Measurements from ENCODE around the gene ONECUT1.
"Not testable (repeated sequence)": the region's sequence is repeated elsewhere in the genome, so short reads cannot be mapped to it uniquely, and the experiment has no call there.

Gene ONECUT1

GRCh38 chr15:52790169-52790708, at the start of gene ONECUT1:
ONECUT1 (minus strand) TSS chr15:52790336; CDS start chr15:52789884, 452 bp downstream.
- no peak for DNase-seq (ENCODE audit: low read depth)

DNA sequence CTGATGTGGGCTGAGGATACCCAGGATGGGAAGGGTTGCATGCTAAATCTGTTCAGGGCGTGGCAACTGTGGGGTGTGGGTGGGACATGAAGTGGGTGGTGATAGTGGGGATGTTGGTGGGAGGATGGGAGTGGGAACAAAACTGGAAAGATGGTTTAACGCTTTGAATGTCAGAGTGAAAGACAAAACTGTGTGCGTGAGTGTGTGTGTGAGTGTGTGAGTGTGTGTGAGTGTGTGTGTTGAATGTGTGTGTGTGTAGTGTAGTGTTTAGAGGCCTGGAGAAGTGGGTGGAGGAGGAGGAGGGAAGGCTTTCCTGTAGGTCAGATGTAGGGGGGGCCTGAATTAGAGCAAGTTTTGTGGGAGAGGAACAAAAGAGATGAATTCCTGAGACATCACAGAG, 44.2 kb upstream of the ONECUT1 start:
- no peak for DNase-seq (ENCODE audit: low read depth)

DNA sequence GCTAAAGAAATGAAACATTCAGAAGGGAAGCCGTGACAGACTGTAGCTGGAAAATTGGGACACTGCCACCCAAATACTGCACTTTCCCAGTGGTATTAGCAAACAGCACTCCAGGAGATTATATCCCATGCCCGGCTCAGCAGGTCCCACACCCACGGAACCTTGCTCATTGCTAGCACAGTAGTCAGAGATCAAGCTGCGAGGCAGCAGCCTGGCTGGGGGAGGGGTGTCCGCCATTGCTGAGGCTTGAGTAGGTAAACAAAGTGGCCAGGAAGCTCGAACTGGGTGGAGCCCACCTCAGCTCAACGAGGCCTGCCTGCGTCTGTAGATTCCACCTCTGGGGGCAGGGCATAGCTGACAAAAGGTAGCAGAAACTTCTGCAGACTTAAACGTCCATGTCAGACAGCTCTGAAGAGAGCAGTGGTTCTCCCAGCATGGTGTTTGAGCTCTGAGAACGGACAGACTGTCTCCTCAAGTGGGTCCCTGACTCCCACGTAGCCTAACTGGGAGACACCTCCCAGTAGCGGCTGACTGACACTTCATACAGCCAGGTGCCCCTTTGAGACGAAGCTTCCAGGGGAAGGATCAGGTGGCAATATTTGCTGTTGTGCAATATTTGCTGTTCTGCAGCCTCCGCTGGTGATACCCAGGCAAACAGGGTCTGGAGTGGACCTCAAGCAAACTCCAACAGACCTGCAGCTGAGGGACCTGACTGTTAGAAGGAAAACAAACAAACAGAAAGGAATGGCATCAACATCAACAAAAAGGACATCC, 34.2 kb upstream of the ONECUT1 start:
- not testable (repeated sequence) for DNase-seq (ENCODE audit: low read depth)

DNA sequence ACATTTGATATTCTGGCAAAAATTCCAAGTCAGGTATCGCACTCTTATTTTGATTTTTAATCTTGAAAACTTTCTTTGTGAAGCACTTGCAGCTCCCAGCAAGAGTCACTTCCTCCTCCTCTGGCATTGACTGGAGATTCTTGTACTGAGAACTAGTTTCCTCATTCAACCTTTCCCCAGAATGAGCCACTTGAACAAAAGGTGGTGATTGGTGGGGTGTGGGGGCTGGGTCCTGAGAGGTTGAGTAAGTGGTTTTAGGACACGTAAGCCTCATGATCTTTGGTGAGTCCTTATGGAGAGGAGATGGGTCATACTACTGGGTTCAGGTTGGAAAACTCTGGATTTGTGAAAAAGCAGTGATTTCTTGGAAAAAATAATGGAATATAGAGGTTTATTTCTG, 32.3 kb upstream of the ONECUT1 start:
- no peak for DNase-seq (ENCODE audit: low read depth)

GRCh38 chr15:52819253-52819652, 29.1 kb upstream of the ONECUT1 start:
- no peak for DNase-seq (ENCODE audit: low read depth)

DNA sequence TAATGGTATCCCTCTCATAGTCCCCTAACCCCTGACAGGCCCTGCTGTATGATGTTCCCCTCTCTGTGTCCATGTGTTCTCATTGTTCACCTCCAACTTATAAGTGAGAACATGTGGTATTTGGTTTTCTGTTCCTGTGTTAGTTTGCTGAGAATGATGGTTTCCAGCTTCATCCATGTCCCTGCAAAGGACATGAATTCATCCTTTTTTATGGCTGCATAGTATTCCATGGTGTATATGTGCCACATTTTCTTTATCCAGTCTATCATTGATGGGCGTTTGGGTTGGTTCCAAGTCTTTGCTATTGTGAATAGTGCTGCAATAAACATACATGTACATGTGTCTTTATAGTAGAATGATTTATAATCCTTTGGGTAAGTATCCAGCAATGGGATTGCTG, 25.8 kb upstream of the ONECUT1 start:
- not testable (repeated sequence) for DNase-seq (ENCODE audit: low read depth)

- DNase-seq (ENCODE audit: low read depth), result no peak
Observed at GRCh38 chr15:52808996-52809395, 18.9 kb upstream of the ONECUT1 start.

DNA sequence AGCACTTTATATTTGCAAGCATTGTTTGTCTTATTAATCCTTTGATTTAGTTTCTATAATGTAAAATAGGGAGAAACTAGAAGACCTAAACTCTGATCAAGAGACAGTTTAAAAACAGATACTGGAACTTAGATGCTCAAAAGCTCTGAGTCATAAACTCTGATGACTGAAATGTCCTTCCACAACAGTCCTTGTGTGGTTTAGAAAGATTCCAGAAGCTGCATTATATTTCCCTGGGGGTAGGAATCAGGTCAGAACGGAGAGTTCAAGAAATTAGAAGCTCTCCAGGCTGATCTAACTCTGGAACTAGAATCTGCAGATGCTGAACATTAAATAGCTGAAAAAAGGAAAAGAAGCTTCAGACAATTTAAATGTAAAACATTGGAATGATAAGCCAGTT, 18.3 kb upstream of the ONECUT1 start:
- no peak for DNase-seq (ENCODE audit: low read depth)

GRCh38 chr15:52806284-52806655, 16.1 kb upstream of the ONECUT1 start:
- no peak for DNase-seq (ENCODE audit: low read depth)

DNA sequence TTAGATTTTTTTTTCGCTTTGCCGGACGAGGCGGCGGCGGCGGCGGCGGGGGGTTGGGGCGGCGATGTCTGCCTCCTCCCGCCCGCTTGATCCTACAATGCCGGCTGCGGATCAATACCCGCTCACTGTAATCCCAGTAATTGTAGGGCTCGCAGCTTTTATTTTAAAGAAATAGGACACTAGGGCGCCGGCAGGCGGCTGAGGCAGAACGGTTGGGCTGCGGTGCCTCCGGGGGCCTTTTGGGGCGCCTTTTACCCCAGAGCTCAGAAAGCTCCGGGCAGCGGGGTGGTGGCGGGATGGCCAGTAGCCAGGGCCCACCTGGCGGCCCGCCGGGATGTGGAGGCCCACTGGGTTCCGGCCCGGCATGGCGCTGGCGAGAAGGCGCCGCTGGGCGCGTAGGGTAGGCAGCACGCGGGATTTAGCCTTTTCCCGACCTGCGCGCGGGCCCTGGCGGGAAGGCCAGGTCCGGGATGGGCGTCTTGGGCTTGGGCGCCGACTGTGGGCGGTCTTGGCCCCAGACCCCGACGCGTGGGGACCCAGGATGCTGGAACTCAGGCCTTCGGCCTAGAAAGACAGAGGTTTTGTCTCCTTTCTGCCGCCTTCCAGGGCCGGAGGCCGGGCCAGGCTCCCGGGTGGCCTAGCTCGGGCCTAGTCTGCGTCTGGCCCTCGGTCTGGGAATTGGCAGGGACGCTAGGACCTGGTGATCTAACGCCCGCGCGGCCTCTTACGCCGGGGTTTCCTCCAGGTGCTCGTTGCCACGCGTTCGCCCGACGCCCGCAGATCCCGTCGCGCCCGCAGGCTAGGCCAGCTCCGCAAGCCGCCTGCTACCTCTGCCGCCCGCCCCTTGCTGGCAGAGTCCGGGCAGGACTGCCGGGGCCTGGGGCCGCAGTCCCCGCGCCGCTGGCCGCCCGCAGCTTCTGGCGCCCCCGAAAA, 15.5 kb upstream of the ONECUT1 start:
- no peak for DNase-seq (ENCODE audit: low read depth)

DNA sequence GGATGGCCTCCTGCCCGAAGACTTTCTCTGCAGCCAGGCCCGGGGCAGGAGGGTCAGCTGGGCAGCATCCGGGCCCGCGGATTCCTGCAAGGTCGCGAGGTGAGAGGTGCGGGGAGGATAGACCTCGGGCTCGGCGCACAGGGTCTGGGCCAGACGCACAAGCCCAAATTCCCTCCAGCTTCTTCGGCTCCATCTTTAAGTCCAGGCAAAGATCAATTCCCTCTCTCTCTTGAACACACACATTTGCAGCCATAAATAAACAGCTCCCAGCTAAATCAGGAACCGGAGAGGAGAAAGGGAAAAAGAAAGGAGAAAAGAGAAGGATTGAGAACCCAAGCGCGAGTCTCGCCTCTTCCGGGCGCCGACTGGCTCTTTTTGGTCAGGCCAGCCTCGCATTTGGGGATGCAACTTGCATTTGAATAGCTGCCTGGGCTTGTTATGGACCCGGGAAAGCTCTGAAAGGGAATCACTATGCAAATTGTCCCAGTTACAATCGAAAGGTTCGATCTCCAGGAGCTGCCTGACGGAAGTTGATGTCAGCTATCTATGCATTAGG, 14.5 kb upstream of the ONECUT1 start:
- no peak for DNase-seq (ENCODE audit: low read depth)

GRCh38 chr15:52803467-52804306, 13.6 kb upstream of the ONECUT1 start:
- DNase-seq (ENCODE audit: low read depth), result no peak

GRCh38 chr15:52803108-52803466, 13.0 kb upstream of the ONECUT1 start:
- no peak for DNase-seq (ENCODE audit: low read depth)

- no peak for DNase-seq (ENCODE audit: low read depth)
Observed at GRCh38 chr15:52802110-52802509, 12.0 kb upstream of the ONECUT1 start.

DNA sequence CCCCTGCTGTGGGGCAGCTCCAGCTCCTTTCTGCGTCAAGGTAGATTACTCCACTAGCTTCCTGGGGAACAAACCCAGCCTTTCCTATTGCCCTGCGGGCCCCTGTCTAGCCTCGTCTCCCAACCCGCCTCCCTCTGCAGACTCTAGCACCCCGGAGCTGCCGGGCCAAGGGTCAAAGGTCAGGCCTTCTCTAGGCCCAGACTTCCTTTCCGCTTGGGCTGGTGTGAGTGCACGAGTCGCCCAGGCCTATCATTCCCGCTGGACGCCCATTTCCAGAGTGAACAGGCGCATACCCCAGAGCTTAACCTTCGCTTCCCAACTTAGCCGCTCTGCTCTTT, 11.6 kb upstream of the ONECUT1 start:
- DNase-seq (ENCODE audit: low read depth), result no peak

- DNase-seq (ENCODE audit: low read depth), result no peak
Observed at GRCh38 chr15:52800828-52801747, 11.0 kb upstream of the ONECUT1 start.

- DNase-seq (ENCODE audit: low read depth), result no peak
Observed at GRCh38 chr15:52799145-52799811, 9.1 kb upstream of the ONECUT1 start.

DNA sequence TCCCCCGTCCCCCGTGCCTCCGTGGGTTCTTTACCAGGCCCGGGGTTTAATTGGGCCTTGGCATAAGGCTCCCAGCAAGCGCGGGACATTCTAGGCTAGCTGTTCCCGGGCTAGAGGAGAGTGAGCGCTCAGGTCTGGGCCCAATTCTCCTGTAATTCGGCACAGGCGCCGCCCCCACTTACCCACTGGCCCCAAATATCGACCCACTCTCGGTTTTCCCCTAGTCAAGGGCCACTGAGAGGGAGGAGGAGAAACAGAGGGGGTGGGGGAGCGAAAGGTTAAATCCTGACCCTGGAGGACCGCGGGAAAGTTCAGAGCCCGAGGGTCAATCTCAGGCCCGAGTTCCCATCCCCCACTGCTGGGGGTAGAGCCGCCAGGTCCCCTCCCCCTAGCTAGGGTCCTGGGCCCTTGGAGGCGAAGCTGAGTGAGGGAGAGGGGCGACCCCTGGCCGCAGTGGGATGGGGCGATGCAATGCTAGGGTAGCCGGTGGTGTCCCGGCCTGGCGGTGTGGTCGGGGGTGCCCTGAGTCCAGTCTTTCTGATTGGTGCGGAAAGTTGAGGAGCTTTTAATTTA, 8.5 kb upstream of the ONECUT1 start:
- DNase-seq (ENCODE audit: low read depth), result no peak

DNA sequence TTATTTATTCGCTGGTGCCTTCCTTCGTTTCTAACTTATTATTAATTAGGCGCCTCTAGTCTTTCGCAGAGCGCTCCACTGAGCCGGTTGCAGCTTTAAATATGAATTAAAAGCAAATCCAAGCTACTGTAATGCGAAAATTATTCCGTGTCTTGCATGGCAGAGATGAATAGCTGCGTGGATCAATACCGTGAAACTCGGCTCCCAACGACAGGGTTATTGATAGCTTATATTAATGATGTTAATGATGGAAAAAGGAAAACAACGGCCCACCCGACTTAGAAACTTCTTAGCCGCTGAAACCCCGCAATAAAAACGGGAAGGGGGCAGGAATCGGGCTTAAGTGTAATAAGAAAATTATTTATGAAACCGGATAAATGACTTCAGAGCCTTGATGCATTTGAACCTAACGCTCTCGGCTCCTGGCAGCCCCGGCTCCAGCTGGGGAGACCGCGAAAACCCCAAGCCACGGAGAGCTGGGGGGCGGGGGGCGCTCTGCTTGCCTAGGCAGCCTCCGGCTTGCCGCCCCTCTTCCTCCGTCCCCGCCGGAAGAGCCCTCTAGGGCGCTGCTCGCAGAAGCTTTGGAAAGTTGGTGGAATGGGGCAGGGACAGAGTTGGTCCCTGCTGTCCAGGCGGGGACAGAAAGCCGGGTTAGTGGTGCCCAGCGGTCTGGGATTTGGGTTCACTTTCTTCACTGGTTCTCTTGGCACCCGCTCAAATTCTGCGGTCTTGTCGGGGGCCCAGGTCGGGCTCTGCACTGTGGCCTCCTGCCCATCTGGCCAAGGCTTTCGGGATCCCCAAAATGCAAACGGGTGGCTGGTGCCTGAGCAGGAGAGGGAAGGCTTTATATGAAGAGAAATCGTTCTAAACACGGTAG, 7.7 kb upstream of the ONECUT1 start:
- no peak for DNase-seq (ENCODE audit: low read depth)

Data from GM04504 (cell line).